HG02623 (cell line): ENCODE data around the gene CCDC71.

Experiments
- ATAC-seq: cut with Tn5 transposase; IDR thresholded peaks from one replicate; pipeline ENCODE4 v1.9.1; 2021; ENCODE audit warnings: moderate library complexity; ENCODE audit not compliant: unreplicated experiment

CCDC71 gene

GRCh38 chr3:49170744-49171118 is 4.6 kb upstream of the CCDC71 start:
- no peak for ATAC-seq

GRCh38 chr3:49166752-49167556 is 823 bp upstream of the CCDC71 start:
- no peak for ATAC-seq

GRCh38 chr3:49164983-49165720 is 979 bp downstream of the CCDC71 start:
- ATAC-seq: no peak

- ATAC-seq: no peak
Observed at GRCh38 chr3:49163609-49164008, 2.5 kb downstream of the CCDC71 start.

GRCh38 chr3:49162751-49163419 is 3.2 kb downstream of the CCDC71 start:
- ATAC-seq: no peak

GRCh38 chr3:49161808-49162530 is 4.2 kb downstream of the CCDC71 start:
- ATAC-seq: no peak

GRCh38 chr3:49161197-49161596 is 4.9 kb downstream of the CCDC71 start:
- ATAC-seq: no peak

GRCh38 chr3:49158792-49159191 is 7.3 kb downstream of the CCDC71 start:
- ATAC-seq: no peak

- ATAC-seq: no peak
Observed at GRCh38 chr3:49158103-49158709, 7.9 kb downstream of the CCDC71 start.

GRCh38 chr3:49157289-49157688 is 8.8 kb downstream of the CCDC71 start:
- ATAC-seq: no peak

- no peak for ATAC-seq
Observed at GRCh38 chr3:49153349-49153912, 12.7 kb downstream of the CCDC71 start.

GRCh38 chr3:49151610-49152009 is 14.5 kb downstream of the CCDC71 start:
- ATAC-seq: no peak

- ATAC-seq: no peak
Observed at GRCh38 chr3:49148159-49148558, 18.0 kb downstream of the CCDC71 start.

- no peak for ATAC-seq
Observed at GRCh38 chr3:49140080-49140479, 26.1 kb downstream of the CCDC71 start.

GRCh38 chr3:49135499-49135898 is 30.6 kb downstream of the CCDC71 start:
- ATAC-seq: no peak

- no peak for ATAC-seq
Observed at GRCh38 chr3:49134471-49135265, 31.5 kb downstream of the CCDC71 start.

- ATAC-seq: no peak
Observed at GRCh38 chr3:49133226-49133951, 32.7 kb downstream of the CCDC71 start.

- ATAC-seq: no peak
Observed at GRCh38 chr3:49132437-49133225, 33.5 kb downstream of the CCDC71 start, which contains the start of gene LAMB2. Gene LAMB2 (minus strand): TSS chr3:49133050. CDS start chr3:49132867, 183 bp downstream.
